Astrocyte of the cerebellum (primary cell): ENCODE measurements around the gene AJAP1.

Experiments
- DNase-seq: peaks from one replicate; pipeline ENCODE4 v3.0.0-alpha.2; 2011; ENCODE audit warnings: low read depth
- H3K4me3 ChIP-seq: 2 replicates; pipeline ENCODE4 v1.5.1; 2011; ENCODE audit warnings: mild to moderate bottlenecking, low read depth, low read length, moderate library complexity
- CTCF ChIP-seq: IDR thresholded peaks from 2 replicates; pipeline ENCODE4 v1.5.1; 2012; ENCODE audit warnings: low read length, low read depth, moderate library complexity, mild to moderate bottlenecking; ENCODE audit errors: missing control alignments
- in situ Hi-C: cut with HindIII; loops from 2 replicates; pipeline ENCODE4 v1.10.0; 2017; ENCODE audit warnings: low sequenced_read_pairs

Gene AJAP1

GRCh38 chr1:4624141-4624715 lies 30.2 kb upstream of the AJAP1 start:
- no peak for DNase-seq
- H3K4me3 ChIP-seq = no peak overlapping the region
- in situ Hi-C loops = no loop called here
- TF ChIP-seq CTCF = no peak

DNA sequence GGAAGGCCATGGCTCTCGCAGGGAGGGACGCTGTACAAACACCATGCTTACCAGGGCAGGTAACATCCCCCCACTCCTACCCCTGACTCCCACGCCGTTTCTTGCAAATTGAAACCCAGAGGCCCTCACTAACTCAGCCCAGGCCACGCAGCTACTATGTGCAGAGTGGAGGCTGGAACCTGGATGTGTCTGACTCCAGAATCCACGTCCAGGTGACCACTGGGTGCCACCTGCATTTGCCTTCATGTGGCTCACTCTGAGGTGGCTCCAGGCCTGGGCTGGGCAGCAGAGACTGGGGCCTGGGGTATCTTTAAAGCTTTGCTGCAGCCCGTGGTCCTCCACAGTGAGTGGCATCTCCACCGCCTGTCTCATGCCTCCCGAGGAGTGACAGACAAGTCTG lies 29.6 kb upstream of the AJAP1 start:
- in situ Hi-C loops = no loop called here
- DNase-seq = no peak
- no peak overlapping the region for H3K4me3 ChIP-seq
- no peak for TF ChIP-seq CTCF

GRCh38 chr1:4626061-4626460 lies 28.3 kb upstream of the AJAP1 start:
- TF ChIP-seq CTCF = no peak
- in situ Hi-C loops = no loop called here
- no peak overlapping the region for H3K4me3 ChIP-seq
- DNase-seq = no peak

DNA sequence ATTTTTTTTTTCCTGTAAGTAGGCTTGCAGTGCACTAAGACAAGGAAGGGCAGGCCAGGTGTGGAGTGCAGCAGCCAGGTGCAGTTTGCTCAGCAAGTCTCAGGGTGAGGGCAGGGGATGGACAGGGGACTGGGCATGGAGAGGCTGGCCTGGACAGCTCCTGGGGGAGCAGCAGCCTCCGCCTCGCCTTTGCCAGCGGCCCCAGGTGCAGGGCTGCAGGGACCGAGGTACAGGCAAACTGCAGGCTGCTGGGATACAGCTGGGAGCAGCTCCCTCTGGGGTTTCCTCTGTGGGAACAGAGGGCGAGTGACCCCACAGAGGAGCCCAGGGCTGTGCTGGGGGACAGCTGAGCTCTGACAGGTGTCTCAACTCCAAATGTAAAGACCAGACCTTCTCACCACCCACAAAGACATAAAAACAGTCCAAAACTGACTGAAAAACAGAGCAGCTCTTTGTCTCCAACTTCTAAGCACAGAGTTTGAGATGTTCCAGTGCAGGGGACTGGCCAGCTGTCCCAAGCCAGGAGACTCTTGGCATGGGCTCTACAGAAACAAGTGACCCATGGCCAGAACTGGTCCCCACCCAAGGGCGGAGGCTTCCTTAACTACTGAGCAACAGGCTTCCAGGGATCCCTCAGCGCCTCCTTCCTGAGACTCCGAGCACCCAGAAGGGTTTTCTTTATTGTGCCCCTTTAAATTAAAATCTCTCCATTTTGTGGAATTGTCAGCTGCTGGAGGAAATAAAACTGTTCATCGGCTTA lies 27.7 kb upstream of the AJAP1 start:
- TF ChIP-seq CTCF = no peak
- no peak overlapping the region for H3K4me3 ChIP-seq
- no peak for DNase-seq
- in situ Hi-C loops = no loop called here

DNA sequence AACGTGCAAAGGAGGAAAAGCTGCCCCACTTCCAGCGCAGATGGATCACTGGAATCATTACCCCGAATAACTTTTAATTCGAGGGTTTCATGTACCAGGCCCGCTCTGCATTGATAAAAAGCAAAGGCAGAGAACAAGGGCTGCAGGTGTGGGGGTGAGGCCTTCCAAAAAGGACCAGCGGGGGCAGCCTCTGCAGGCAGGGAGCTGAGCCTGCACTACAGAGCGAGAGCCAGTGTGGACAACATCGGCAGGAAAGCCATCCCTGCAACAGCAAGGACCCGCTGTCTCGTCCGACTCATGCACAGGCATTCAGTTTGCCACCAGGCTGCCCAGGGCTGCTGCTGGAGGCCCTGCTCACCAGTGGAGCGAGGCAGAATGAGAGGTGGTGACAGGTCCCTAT lies 27.1 kb upstream of the AJAP1 start:
- no peak for DNase-seq
- no peak for TF ChIP-seq CTCF
- H3K4me3 ChIP-seq = no peak overlapping the region
- in situ Hi-C loops = no loop called here

- no peak for TF ChIP-seq CTCF
- in situ Hi-C loops = no loop called here
- DNase-seq = no peak
- no peak overlapping the region for H3K4me3 ChIP-seq
These were observed 25.4 kb upstream of the AJAP1 start for GRCh38 chr1:4628992-4629391.
